Stimulated activated naive CD8-positive, alpha-beta T cell treated with anti-CD3 and anti-CD28 coated beads, Interleukin-15, Interleukin-2, amounts not matched to agents 100 U/mL and 50 U/mL, for 24 hours (primary cell): ENCODE measurements around the gene ZNF397.
A peak's percentile ranks its signal among the peaks of the same experiment; 100 is the strongest.
"Not testable (repeated sequence)": the region's sequence is repeated elsewhere in the genome, so short reads cannot be mapped to it uniquely, and the experiment has no call there.

Source experiments
- ATAC-seq: fragments of 150-1000 bp; cut with Tn5 transposase; one replicate; pipeline ENCODE4 v1.10.0; 2021
- DNase-seq: peaks from one replicate; pipeline ENCODE4 v3.0.0; 2021

The ZNF397 gene

GRCh38 chr18:35240664-35241447 lies at the start of gene ZNF397:
TSS of gene ZNF397 (plus strand) at chr18:35241034. CDS start at chr18:35242471, 1,437 bp downstream.
- peak; percentile 99 for ATAC-seq

GRCh38 chr18:35191698-35192025 lies 49.2 kb upstream of the ZNF397 start:
- no peak for DNase-seq

More at GRCh38 chr18:35240664-35241447, at the start of gene ZNF397:
- DNase-seq = peak; percentile 98

GRCh38 chr18:35192415-35192814 lies 48.4 kb upstream of the ZNF397 start:
- ATAC-seq (no peak), DNase-seq (no peak)

More at GRCh38 chr18:35191698-35192025, 49.2 kb upstream of the ZNF397 start:
- no peak for ATAC-seq

- no peak for DNase-seq
- ATAC-seq = no peak
Measured at GRCh38 chr18:35193316-35193715, 47.5 kb upstream of the ZNF397 start.

- ATAC-seq (no peak), DNase-seq (no peak)
Measured at GRCh38 chr18:35197296-35197695, 43.5 kb upstream of the ZNF397 start.

GRCh38 chr18:35201256-35201931 lies 39.4 kb upstream of the ZNF397 start:
- ATAC-seq (no peak), DNase-seq (no peak)

- no peak for ATAC-seq
- no peak for DNase-seq
Measured at GRCh38 chr18:35203067-35203466, 37.8 kb upstream of the ZNF397 start.

GRCh38 chr18:35205199-35205712 lies 35.6 kb upstream of the ZNF397 start:
- ATAC-seq (no peak), DNase-seq (no peak)

GRCh38 chr18:35205746-35206458 lies 34.9 kb upstream of the ZNF397 start:
- ATAC-seq, DNase-seq: not testable (repeated sequence)

GRCh38 chr18:35215026-35215425 lies 25.8 kb upstream of the ZNF397 start:
- no peak for DNase-seq
- ATAC-seq = no peak

- not testable (repeated sequence) for DNase-seq, ATAC-seq
Measured at GRCh38 chr18:35216611-35217010, 24.2 kb upstream of the ZNF397 start.

- not testable (repeated sequence) for ATAC-seq, DNase-seq
Measured at GRCh38 chr18:35219331-35219730, 21.5 kb upstream of the ZNF397 start.

- ATAC-seq (no peak), DNase-seq (no peak)
Measured at GRCh38 chr18:35220424-35220823, 20.4 kb upstream of the ZNF397 start.

GRCh38 chr18:35223797-35224196 lies 17.0 kb upstream of the ZNF397 start:
- ATAC-seq (no peak), DNase-seq (no peak)

GRCh38 chr18:35227254-35227653 lies 13.6 kb upstream of the ZNF397 start:
- ATAC-seq (no peak), DNase-seq (no peak)

- DNase-seq (peak; percentile 79), ATAC-seq (peak; percentile 76)
Measured at GRCh38 chr18:35231052-35231451, 9.8 kb upstream of the ZNF397 start.

GRCh38 chr18:35236571-35237363 lies 4.1 kb upstream of the ZNF397 start:
- DNase-seq (no peak), ATAC-seq (no peak)

GRCh38 chr18:35239314-35239713 lies 1.5 kb upstream of the ZNF397 start:
- ATAC-seq = no peak
- no peak for DNase-seq

GRCh38 chr18:35241448-35241804 lies 592 bp downstream of the ZNF397 start:
- DNase-seq (no peak), ATAC-seq (no peak)

GRCh38 chr18:35242426-35242825 lies 1.6 kb downstream of the ZNF397 start:
- DNase-seq (no peak), ATAC-seq (no peak)

GRCh38 chr18:35244671-35245070 lies 3.8 kb downstream of the ZNF397 start:
- no peak for DNase-seq
- ATAC-seq = no peak
